Measurements from ENCODE around the gene RPS14. TPM values are rescaled to one million over a fixed set of nuclear protein-coding genes. Genes with fewer than 3 reads are reported as not detected.

Gene RPS14
- polyA plus RNA-seq, 1 donor (not counting 4 experiments of a cell fraction or from before 2014, with no cell fraction given): 3,540 TPM

DNA sequence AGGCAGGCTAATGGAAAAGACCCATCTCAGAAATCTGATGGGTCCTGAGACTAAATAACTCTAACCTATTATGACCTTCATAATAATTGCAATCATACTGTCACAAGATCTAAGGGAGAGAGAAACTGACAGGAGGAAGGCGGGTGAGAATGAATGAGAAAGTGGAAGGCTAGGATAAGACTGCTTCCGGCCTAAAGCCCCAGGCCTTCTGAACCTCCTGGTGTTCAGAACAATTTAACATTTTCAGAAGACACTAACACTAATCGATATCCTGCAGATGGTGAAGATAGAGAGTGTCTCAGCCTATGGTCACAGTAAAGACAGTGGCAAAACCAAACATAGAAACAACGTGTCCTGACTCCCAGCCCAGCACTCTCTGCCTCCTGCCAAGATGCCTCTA lies 1.2 kb downstream of the RPS14 start:
- Histone ChIP-seq H3K27me3 (ENCODE audit: control insufficient read depth, extremely low read depth, insufficient read depth, low read length) (no peaks in the 10 kb centered on the region), H2AFZ (ENCODE audit: control insufficient read depth, low read length) (no peak overlapping the region), H3K4me3 (ENCODE audit: control insufficient read depth in 2 of 3, extremely low read depth in 1 of 3, insufficient read depth in 2 of 3, low read depth in 1 of 3, low read length in 3 of 3) (peak overlapping the region; percentile 72 to 95 (median 85)), H3K27ac (ENCODE audit: control insufficient read depth, insufficient read depth, low read length) (peak overlapping the region; percentile 98), H3K4me1 (ENCODE audit: control insufficient read depth, extremely low read depth, insufficient read depth, low read length) (peaks cover 12% of the 10 kb centered on the region), H3K36me3 (ENCODE audit: control insufficient read depth in 2 of 2, extremely low read depth in 1 of 2, insufficient read depth in 2 of 2, low read length in 2 of 2) (peaks cover 44 to 50% of the 10 kb centered on the region in 2 experiments), H3K9me3 (ENCODE audit: control insufficient read depth, low read depth, low read length) (no peaks in the 10 kb centered on the region), H3K9ac (ENCODE audit: control insufficient read depth, extremely low read depth, insufficient read depth, low read length) (peak overlapping the region; percentile 99), H4K20me1 (ENCODE audit: control insufficient read depth, extremely low read depth, insufficient read depth, low read length) (peaks cover 37% of the 10 kb centered on the region), H3K4me2 (ENCODE audit: control insufficient read depth, extremely low read depth, insufficient read depth, low read depth, low read length) (peak overlapping the region; percentile 81), H3K79me2 (ENCODE audit: control insufficient read depth, insufficient read depth, low read length) (peaks cover 44% of the 10 kb centered on the region), H3K9me1 (ENCODE audit: control insufficient read depth, extremely low read depth, insufficient read depth, low read length) (no peaks in the 10 kb centered on the region)
- dilution Hi-C loops (cut with MboI; ENCODE audit: extremely low pct_ligation_motif_present, low sequenced_read_pairs): no loop called here
- TF ChIP-seq EZH2 (IDR thresholded peaks at IDR 0.05; ENCODE audit: low read length): no peak
- TF ChIP-seq, protein P1, sequence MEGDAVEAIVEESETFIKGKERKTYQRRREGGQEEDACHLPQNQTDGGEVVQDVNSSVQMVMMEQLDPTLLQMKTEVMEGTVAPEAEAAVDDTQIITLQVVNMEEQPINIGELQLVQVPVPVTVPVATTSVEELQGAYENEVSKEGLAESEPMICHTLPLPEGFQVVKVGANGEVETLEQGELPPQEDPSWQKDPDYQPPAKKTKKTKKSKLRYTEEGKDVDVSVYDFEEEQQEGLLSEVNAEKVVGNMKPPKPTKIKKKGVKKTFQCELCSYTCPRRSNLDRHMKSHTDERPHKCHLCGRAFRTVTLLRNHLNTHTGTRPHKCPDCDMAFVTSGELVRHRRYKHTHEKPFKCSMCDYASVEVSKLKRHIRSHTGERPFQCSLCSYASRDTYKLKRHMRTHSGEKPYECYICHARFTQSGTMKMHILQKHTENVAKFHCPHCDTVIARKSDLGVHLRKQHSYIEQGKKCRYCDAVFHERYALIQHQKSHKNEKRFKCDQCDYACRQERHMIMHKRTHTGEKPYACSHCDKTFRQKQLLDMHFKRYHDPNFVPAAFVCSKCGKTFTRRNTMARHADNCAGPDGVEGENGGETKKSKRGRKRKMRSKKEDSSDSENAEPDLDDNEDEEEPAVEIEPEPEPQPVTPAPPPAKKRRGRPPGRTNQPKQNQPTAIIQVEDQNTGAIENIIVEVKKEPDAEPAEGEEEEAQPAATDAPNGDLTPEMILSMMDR (optimal IDR thresholded peaks at IDR 0.05 in 1 of 3, IDR thresholded peaks at IDR 0.05 in 1 of 3, conservative IDR thresholded peaks at IDR 0.05 in 1 of 3; ENCODE audit: extremely low read depth in 1 of 3, insufficient read depth in 2 of 3, low read length in 3 of 3): no peak
- DNase-seq (ENCODE audit: low read depth, low spot score) (no peak), FAIRE-seq (no peak)

DNA sequence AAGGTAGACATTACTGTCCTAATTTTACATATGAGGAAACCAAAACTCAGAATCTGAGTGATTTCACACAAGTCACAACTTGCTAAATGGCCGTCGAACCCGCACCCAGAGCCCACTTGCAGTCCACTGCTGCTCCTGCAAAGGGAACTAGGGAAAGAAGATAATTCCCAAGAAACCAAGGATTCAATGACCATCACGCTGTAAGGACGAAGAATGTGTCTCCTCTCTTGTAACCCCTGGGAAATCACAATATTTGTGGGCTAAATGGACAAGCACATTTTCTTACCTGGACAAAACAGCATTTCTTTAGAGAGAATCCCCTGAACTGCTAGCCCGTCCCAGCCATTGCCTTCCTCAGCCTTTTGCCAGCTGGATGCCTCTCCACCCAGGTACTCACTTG lies 2.4 kb downstream of the RPS14 start:
- H3K9ac ChIP-seq (ENCODE audit: control insufficient read depth, extremely low read depth, insufficient read depth, low read length): peak overlapping the region; percentile 22
- no peak overlapping the region for H3K4me3 ChIP-seq (ENCODE audit: control insufficient read depth in 2 of 3, extremely low read depth in 1 of 3, insufficient read depth in 2 of 3, low read depth in 1 of 3, low read length in 3 of 3)
- H3K9me1 ChIP-seq (ENCODE audit: control insufficient read depth, extremely low read depth, insufficient read depth, low read length): no peaks in the 10 kb centered on the region
- no peak overlapping the region for H2AFZ ChIP-seq (ENCODE audit: control insufficient read depth, low read length)
- FAIRE-seq (no peak), DNase-seq (ENCODE audit: low read depth, low spot score) (no peak)
- H3K27me3 ChIP-seq (ENCODE audit: control insufficient read depth, extremely low read depth, insufficient read depth, low read length): no peaks in the 10 kb centered on the region
- TF ChIP-seq, protein P1 (optimal IDR thresholded peaks at IDR 0.05 in 1 of 3, IDR thresholded peaks at IDR 0.05 in 1 of 3, conservative IDR thresholded peaks at IDR 0.05 in 1 of 3; ENCODE audit: extremely low read depth in 1 of 3, insufficient read depth in 2 of 3, low read length in 3 of 3): no peak
- TF ChIP-seq EZH2 (IDR thresholded peaks at IDR 0.05; ENCODE audit: low read length): no peak
- H3K9me3 ChIP-seq (ENCODE audit: control insufficient read depth, low read depth, low read length): no peaks in the 10 kb centered on the region
- H3K36me3 ChIP-seq (ENCODE audit: control insufficient read depth in 2 of 2, extremely low read depth in 1 of 2, insufficient read depth in 2 of 2, low read length in 2 of 2): peaks cover 46 to 52% of the 10 kb centered on the region in 2 experiments
- dilution Hi-C loops (cut with MboI; ENCODE audit: extremely low pct_ligation_motif_present, low sequenced_read_pairs): no loop called here
- peaks cover 39% of the 10 kb centered on the region for H4K20me1 ChIP-seq (ENCODE audit: control insufficient read depth, extremely low read depth, insufficient read depth, low read length)
- H3K4me2 ChIP-seq (ENCODE audit: control insufficient read depth, extremely low read depth, insufficient read depth, low read depth, low read length): peak overlapping the region; percentile 81
- peaks cover 12% of the 10 kb centered on the region for H3K4me1 ChIP-seq (ENCODE audit: control insufficient read depth, extremely low read depth, insufficient read depth, low read length)
- no peak overlapping the region for H3K27ac ChIP-seq (ENCODE audit: control insufficient read depth, insufficient read depth, low read length)
- peaks cover 44% of the 10 kb centered on the region for H3K79me2 ChIP-seq (ENCODE audit: control insufficient read depth, insufficient read depth, low read length)
